HepG2 (cell line): ENCODE measurements around the gene ODC1. TPM values are rescaled to one million over a fixed set of nuclear protein-coding genes. Genes with fewer than 3 reads are reported as not detected.
A peak's percentile ranks its signal among the peaks of the same experiment; 100 is the strongest.

Experiments used
- EED ChIP-seq: sonication (generic); formaldehyde crosslinking; IDR thresholded peaks from 2 replicates; pipeline ENCODE4 v1.5.0; 2020; ENCODE audit warnings: mild to moderate bottlenecking, missing genetic modification reagents
- NONO ChIP-seq, 2 experiments: fragments of 450-650 bp in 1 of 2; sonication (generic) in 1 of 2; formaldehyde crosslinking in 1 of 2; IDR thresholded peaks in 1 of 2; conservative IDR thresholded peaks in 1 of 2; 2 replicates each; pipeline versions ENCODE4 v1.6.1 to v1.8.0; 2017 to 2022; ENCODE audit warnings: mild to moderate bottlenecking in 1 of 2, missing genetic modification reagents in 1 of 2, moderate library complexity in 1 of 2
- STAG1 ChIP-seq: sonication (generic); formaldehyde crosslinking; IDR thresholded peaks from 2 replicates; pipeline ENCODE4 v1.4.0; 2020; ENCODE audit warnings: missing genetic modification reagents
- TAF15 ChIP-seq: fragments of 200-400 bp; formaldehyde crosslinking; IDR thresholded peaks from one replicate; pipeline ENCODE4 v1.6.1; 2018; ENCODE audit warnings: mild to moderate bottlenecking, low read depth, low read length; ENCODE audit not compliant: poor library complexity, severe bottlenecking
- ZNF282 ChIP-seq: fragments of 450-650 bp; IDR thresholded peaks from 2 replicates; pipeline ENCODE4 v1.6.1; 2018; ENCODE audit not compliant: partially characterized antibody
- ZNF30 ChIP-seq: sonication (generic); formaldehyde crosslinking; IDR thresholded peaks from 2 replicates; pipeline ENCODE4 v1.5.0; 2020; ENCODE audit warnings: mild to moderate bottlenecking, missing genetic modification reagents
- polyA plus RNA-seq, 8 experiments: library from polyadenylated mRNA; depleted of rRNA in 3 of 8; stranded (reverse) in 7 of 8; unstranded in 1 of 8; fragments of >200 nt; fragmentation: Illumina TruSeq in 4 of 8; extraction: Trizol in 4 of 8; gene quantifications; 2 replicates each; pipeline versions ENCODE4 v1.2.1 to v1.2.3, GENCODE V29; 2011 to 2016; ENCODE audit warnings: low read depth in 4 of 8, missing spikeins in 1 of 8, mixed read lengths in 1 of 8; ENCODE audit not compliant: insufficient read depth in 1 of 8
- total RNA-seq, 5 experiments: library from RNA; depleted of rRNA; stranded (reverse); fragments of >200 nt; fragmentation: Illumina TruSeq; extraction: Trizol; gene quantifications; 2 replicates each; pipeline ENCODE4 v1.2.3, GENCODE V29; 2016; ENCODE audit warnings: low read depth in 1 of 5
- TF ChIP-seq, protein P1 (sequence below): sonication (generic); formaldehyde crosslinking; IDR thresholded peaks from 2 replicates; pipeline ENCODE4 v1.8.1; 2023; ENCODE audit warnings: mild to moderate bottlenecking, moderate library complexity, missing genetic modification reagents
- TF ChIP-seq, protein P2 (sequence below): sonication (generic); formaldehyde crosslinking; IDR thresholded peaks from 2 replicates; pipeline ENCODE4 v1.4.0; 2020; ENCODE audit warnings: low read depth, missing genetic modification reagents
- TF ChIP-seq, protein P3 (sequence below): sonication (generic); formaldehyde crosslinking; IDR thresholded peaks from 2 replicates; pipeline ENCODE4 v1.5.0; 2020; ENCODE audit warnings: mild to moderate bottlenecking, missing genetic modification reagents
- TF ChIP-seq, protein P4 (sequence below): sonication (generic); formaldehyde crosslinking; IDR thresholded peaks from 2 replicates; pipeline ENCODE4 v1.8.0; 2022; ENCODE audit warnings: low read depth, missing genetic modification reagents
- TF ChIP-seq, protein P5 (sequence below): sonication (generic); formaldehyde crosslinking; IDR thresholded peaks from 2 replicates; pipeline ENCODE4 v1.5.0; 2020; ENCODE audit warnings: missing genetic modification reagents
- TF ChIP-seq, protein P6 (sequence below): IDR thresholded peaks from 2 replicates; pipeline ENCODE4 v1.6.1; 2016; ENCODE audit warnings: low read depth, missing genetic modification reagents, missing compliant biosample characterization

Gene ODC1
- total and polyA plus RNA-seq, 2 of the 13 experiments (the other 11 are each of a cell fraction or from before 2014, with no cell fraction given) = 142 to 371 TPM

DNA sequence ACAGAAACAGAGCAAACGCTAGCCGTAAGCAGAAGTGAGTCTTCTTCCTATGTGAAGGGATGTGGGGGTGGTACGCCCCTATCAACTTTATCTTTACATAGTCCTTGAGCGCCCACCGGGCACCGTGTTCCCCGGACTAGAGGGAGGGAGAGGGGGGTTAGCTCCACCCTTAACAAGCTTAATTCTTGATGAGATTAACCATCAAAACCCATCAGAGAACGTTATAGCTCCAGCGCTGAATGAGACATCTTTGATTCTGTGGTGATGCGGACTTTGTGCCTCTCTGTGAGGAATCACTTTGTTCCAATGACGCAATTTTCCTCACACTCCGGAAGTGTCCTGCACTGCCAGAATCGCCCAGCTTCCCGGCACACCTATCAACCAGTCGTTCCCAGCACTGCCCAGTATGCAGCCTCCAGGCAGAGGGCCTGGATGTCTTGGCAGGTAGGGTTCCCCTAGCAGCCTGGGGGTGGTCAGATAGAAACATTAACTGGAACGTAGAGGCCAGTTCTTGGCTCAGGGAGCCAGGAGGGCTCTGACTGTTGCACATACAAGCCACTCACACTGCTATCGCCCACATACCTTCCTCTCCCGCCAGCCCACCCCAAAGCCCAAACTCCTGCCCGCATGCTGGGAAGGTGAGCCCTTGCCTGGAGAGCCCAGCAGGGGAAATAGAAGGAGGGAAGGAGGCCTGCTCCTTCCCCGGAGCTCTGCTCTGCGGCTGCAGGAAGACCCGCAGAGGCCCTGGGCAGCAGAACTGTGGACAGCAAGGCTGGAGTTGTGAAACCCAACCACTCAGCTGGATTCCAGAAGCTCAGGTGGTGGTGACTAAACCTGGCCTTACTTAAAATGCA lies 1.9 kb upstream of the ODC1 start (continued):
- TF ChIP-seq, protein P1, sequence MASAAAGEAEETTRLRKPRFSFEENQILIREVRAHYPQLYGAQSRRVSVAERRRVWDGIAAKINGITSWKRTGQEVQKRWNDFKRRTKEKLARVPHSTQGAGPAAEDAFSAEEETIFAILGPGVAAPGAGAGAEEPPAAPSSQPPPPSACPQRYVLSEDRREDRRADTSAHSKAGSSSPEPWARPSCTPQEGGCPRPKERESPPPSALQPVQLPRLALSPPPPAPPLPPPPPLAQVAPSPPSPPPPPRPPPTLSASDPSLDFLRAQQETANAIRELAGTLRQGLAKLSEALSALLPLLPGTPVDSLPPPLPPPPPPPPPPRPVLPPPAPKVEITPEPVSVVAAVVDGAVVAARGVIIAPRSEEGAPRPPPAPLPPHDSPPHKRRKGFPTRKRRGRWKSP = peak; percentile 65; the same call in 1 of the 2 replicates
- TF ChIP-seq EED (CRISPR knock-in tag) = no peak
- no peak for TF ChIP-seq NONO (IDR thresholded peaks at IDR 0.05)
- 0 out of 2 replicates have a peak, but pooled peaks have one; percentile 70 for TF ChIP-seq NONO (CRISPR knock-in tag; conservative IDR thresholded peaks at IDR 0.05)
- no peak for TF ChIP-seq ZNF282
- TF ChIP-seq, protein P2, sequence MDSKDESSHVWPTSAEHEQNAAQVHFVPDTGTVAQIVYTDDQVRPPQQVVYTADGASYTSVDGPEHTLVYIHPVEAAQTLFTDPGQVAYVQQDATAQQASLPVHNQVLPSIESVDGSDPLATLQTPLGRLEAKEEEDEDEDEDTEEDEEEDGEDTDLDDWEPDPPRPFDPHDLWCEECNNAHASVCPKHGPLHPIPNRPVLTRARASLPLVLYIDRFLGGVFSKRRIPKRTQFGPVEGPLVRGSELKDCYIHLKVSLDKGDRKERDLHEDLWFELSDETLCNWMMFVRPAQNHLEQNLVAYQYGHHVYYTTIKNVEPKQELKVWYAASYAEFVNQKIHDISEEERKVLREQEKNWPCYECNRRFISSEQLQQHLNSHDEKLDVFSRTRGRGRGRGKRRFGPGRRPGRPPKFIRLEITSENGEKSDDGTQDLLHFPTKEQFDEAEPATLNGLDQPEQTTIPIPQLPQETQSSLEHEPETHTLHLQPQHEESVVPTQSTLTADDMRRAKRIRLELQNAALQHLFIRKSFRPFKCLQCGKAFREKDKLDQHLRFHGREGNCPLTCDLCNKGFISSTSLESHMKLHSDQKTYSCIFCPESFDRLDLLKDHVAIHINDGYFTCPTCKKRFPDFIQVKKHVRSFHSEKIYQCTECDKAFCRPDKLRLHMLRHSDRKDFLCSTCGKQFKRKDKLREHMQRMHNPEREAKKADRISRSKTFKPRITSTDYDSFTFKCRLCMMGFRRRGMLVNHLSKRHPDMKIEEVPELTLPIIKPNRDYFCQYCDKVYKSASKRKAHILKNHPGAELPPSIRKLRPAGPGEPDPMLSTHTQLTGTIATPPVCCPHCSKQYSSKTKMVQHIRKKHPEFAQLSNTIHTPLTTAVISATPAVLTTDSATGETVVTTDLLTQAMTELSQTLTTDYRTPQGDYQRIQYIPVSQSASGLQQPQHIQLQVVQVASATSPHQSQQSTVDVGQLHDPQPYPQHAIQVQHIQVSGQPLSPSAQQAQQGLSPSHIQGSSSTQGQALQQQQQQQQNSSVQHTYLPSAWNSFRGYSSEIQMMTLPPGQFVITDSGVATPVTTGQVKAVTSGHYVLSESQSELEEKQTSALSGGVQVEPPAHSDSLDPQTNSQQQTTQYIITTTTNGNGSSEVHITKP (CRISPR knock-in tag) = peak; percentile 80
- TF ChIP-seq STAG1 (CRISPR knock-in tag) = no peak
- TF ChIP-seq, protein P3, sequence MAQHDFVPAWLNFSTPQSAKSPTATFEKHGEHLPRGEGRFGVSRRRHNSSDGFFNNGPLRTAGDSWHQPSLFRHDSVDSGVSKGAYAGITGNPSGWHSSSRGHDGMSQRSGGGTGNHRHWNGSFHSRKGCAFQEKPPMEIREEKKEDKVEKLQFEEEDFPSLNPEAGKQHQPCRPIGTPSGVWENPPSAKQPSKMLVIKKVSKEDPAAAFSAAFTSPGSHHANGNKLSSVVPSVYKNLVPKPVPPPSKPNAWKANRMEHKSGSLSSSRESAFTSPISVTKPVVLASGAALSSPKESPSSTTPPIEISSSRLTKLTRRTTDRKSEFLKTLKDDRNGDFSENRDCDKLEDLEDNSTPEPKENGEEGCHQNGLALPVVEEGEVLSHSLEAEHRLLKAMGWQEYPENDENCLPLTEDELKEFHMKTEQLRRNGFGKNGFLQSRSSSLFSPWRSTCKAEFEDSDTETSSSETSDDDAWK (CRISPR knock-in tag) = no peak
- TF ChIP-seq TAF15 = no peak
- no peak for TF ChIP-seq ZNF30 (CRISPR knock-in tag)
- TF ChIP-seq, protein P4, sequence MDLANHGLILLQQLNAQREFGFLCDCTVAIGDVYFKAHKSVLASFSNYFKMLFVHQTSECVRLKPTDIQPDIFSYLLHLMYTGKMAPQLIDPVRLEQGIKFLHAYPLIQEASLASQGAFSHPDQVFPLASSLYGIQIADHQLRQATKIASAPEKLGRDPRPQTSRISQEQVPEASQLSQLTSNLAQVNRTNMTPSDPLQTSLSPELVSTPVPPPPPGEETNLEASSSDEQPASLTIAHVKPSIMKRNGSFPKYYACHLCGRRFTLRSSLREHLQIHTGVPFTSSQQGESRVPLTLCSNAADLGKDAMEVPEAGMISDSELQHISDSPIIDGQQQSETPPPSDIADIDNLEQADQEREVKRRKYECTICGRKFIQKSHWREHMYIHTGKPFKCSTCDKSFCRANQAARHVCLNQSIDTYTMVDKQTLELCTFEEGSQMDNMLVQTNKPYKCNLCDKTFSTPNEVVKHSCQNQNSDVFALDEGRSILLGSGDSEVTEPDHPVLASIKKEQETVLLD (CRISPR knock-in tag) = no peak
- TF ChIP-seq, protein P5, sequence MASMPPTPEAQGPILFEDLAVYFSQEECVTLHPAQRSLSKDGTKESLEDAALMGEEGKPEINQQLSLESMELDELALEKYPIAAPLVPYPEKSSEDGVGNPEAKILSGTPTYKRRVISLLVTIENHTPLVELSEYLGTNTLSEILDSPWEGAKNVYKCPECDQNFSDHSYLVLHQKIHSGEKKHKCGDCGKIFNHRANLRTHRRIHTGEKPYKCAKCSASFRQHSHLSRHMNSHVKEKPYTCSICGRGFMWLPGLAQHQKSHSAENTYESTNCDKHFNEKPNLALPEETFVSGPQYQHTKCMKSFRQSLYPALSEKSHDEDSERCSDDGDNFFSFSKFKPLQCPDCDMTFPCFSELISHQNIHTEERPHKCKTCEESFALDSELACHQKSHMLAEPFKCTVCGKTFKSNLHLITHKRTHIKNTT (CRISPR knock-in tag) = no peak
- TF ChIP-seq, protein P6, sequence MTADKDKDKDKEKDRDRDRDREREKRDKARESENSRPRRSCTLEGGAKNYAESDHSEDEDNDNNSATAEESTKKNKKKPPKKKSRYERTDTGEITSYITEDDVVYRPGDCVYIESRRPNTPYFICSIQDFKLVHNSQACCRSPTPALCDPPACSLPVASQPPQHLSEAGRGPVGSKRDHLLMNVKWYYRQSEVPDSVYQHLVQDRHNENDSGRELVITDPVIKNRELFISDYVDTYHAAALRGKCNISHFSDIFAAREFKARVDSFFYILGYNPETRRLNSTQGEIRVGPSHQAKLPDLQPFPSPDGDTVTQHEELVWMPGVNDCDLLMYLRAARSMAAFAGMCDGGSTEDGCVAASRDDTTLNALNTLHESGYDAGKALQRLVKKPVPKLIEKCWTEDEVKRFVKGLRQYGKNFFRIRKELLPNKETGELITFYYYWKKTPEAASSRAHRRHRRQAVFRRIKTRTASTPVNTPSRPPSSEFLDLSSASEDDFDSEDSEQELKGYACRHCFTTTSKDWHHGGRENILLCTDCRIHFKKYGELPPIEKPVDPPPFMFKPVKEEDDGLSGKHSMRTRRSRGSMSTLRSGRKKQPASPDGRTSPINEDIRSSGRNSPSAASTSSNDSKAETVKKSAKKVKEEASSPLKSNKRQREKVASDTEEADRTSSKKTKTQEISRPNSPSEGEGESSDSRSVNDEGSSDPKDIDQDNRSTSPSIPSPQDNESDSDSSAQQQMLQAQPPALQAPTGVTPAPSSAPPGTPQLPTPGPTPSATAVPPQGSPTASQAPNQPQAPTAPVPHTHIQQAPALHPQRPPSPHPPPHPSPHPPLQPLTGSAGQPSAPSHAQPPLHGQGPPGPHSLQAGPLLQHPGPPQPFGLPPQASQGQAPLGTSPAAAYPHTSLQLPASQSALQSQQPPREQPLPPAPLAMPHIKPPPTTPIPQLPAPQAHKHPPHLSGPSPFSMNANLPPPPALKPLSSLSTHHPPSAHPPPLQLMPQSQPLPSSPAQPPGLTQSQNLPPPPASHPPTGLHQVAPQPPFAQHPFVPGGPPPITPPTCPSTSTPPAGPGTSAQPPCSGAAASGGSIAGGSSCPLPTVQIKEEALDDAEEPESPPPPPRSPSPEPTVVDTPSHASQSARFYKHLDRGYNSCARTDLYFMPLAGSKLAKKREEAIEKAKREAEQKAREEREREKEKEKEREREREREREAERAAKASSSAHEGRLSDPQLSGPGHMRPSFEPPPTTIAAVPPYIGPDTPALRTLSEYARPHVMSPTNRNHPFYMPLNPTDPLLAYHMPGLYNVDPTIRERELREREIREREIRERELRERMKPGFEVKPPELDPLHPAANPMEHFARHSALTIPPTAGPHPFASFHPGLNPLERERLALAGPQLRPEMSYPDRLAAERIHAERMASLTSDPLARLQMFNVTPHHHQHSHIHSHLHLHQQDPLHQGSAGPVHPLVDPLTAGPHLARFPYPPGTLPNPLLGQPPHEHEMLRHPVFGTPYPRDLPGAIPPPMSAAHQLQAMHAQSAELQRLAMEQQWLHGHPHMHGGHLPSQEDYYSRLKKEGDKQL (CRISPR knock-in tag) = 0 out of 2 replicates have a peak, but pooled peaks have one; percentile 32
